Measurements from ENCODE around the gene GFRAL.
"Not testable (repeated sequence)": the region's sequence is repeated elsewhere in the genome, so short reads cannot be mapped to it uniquely, and the experiment has no call there.

GFRAL gene

GRCh38 chr6:55293116-55293515, 34.2 kb upstream of the GFRAL start:
- peak; percentile 22 for DNase-seq (ENCODE audit: low read depth)
- no peak overlapping the region for H3K4me3 ChIP-seq (ENCODE audit: control insufficient read depth, low read depth, low read length)
- TF ChIP-seq, protein P1, sequence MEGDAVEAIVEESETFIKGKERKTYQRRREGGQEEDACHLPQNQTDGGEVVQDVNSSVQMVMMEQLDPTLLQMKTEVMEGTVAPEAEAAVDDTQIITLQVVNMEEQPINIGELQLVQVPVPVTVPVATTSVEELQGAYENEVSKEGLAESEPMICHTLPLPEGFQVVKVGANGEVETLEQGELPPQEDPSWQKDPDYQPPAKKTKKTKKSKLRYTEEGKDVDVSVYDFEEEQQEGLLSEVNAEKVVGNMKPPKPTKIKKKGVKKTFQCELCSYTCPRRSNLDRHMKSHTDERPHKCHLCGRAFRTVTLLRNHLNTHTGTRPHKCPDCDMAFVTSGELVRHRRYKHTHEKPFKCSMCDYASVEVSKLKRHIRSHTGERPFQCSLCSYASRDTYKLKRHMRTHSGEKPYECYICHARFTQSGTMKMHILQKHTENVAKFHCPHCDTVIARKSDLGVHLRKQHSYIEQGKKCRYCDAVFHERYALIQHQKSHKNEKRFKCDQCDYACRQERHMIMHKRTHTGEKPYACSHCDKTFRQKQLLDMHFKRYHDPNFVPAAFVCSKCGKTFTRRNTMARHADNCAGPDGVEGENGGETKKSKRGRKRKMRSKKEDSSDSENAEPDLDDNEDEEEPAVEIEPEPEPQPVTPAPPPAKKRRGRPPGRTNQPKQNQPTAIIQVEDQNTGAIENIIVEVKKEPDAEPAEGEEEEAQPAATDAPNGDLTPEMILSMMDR (conservative IDR thresholded peaks at IDR 0.05; ENCODE audit: control insufficient read depth, insufficient read depth, low read depth, low read length), result peak; percentile 45

DNA sequence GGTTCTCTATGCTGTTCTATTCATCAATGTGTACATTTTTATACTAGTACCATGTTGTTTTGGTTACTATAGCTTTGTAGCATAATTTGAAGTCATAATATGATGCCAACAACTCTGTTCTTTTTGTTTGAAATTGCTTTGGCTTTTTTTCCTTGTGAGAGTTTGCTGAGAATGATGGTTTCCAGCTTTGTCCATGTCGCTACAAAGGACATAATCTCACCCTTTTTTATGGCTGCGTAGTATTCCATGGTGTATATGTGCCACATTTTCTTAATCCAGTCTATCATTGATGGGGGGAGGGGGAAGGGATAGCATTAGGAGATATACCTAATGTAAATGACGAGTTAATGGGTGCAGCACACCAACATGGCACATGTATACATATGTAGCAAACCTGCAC, 30.1 kb upstream of the GFRAL start:
- not testable (repeated sequence) for H3K4me3 ChIP-seq (ENCODE audit: control insufficient read depth, low read depth, low read length); DNase-seq (ENCODE audit: low read depth)

DNA sequence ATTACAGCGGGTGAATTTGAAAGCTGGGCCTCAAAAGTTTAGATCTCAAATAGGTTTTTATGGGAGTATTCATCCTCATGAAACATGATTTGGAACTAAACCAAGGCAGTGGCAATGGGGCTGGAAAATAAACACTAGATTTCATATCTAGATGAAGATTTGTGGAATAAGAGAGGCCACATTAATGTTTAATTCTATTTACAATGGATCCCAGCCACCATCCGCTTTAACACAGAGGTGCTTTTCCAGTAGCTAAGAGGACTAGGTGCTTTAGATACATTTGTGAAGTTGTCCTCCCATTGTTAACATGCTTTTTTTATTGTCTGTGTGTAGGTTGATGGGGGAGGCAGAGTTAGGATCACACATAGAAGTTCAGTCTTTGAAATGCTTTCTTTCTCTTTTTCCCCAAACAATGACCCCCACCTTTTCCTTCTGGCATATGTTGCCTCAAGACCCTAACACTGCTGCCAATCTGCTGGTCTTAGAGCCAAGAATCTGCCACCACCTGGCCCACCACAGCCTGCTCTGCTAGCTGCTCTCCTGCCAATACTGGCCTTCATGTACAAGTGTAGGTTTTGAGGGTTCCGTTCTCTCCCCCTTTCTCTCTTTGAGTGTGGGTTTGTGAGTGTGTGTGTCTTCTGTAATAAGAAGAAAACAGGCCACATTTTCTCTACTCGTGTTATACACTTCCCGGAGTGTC, 27.8 kb upstream of the GFRAL start:
- TF ChIP-seq, protein P1 (conservative IDR thresholded peaks at IDR 0.05; ENCODE audit: control insufficient read depth, insufficient read depth, low read depth, low read length), result no peak
- H3K4me3 ChIP-seq (ENCODE audit: control insufficient read depth, low read depth, low read length), result no peak overlapping the region
- DNase-seq (ENCODE audit: low read depth), result no peak

DNA sequence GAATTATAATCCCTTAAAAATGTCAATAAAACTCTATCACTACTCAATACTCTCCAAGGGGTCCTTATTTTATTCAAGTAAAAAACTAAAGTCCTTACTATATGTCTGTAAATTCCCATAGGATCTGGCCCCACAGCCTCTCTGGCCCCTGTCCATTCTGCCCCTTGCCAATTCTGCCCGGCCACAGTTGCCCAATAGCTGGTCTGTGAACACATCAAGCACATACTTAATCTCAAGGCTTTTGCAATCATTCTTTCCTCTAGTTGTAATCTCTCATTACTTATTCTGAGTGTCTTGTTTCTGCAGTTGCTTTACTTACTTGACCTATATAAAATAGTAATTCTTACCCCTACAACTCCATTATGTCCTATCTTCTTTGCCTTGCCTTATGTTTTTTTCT, 22.5 kb upstream of the GFRAL start:
- no peak for DNase-seq (ENCODE audit: low read depth)
- no peak overlapping the region for H3K4me3 ChIP-seq (ENCODE audit: control insufficient read depth, low read depth, low read length)
- TF ChIP-seq, protein P1 (conservative IDR thresholded peaks at IDR 0.05; ENCODE audit: control insufficient read depth, insufficient read depth, low read depth, low read length), result no peak

GRCh38 chr6:55319961-55320695, 7.1 kb upstream of the GFRAL start:
- TF ChIP-seq, protein P1 (conservative IDR thresholded peaks at IDR 0.05; ENCODE audit: control insufficient read depth, insufficient read depth, low read depth, low read length), result no peak
- no peak for DNase-seq (ENCODE audit: low read depth)
- no peak overlapping the region for H3K4me3 ChIP-seq (ENCODE audit: control insufficient read depth, low read depth, low read length)

- DNase-seq (ENCODE audit: low read depth), result no peak
- TF ChIP-seq, protein P1 (conservative IDR thresholded peaks at IDR 0.05; ENCODE audit: control insufficient read depth, insufficient read depth, low read depth, low read length), result no peak
- no peak overlapping the region for H3K4me3 ChIP-seq (ENCODE audit: control insufficient read depth, low read depth, low read length)
Measured at GRCh38 chr6:55320696-55321086, 6.6 kb upstream of the GFRAL start.

DNA sequence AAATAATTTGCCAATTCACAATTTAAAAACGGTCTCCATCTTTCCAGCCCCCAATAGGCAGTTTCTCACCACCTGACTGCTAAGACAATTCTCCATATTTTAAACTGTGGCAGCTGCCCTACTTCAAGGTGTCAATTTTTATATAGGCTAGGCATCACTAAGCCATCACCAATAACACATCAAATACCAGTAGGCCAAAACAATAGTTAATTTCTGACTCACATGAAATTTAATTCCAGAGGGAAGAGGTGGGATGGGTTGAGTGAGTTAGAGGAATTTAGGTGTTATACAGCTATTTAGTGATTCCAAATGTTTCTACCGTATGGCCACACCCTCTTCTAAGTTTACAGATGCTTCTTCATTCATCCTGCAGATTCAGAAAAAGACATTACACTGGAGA, 49.9 kb downstream of the GFRAL start:
- H3K4me3 ChIP-seq (ENCODE audit: control insufficient read depth, low read depth, low read length), result no peak overlapping the region
- DNase-seq (ENCODE audit: low read depth), result no peak
- TF ChIP-seq, protein P1 (conservative IDR thresholded peaks at IDR 0.05; ENCODE audit: control insufficient read depth, insufficient read depth, low read depth, low read length), result no peak

All from fibroblast of mammary gland (primary cell).